Glutamatergic neuron (in vitro differentiated cells): Measurements from ENCODE around the gene PEPD. TPM values are rescaled to one million over a fixed set of nuclear protein-coding genes. Genes with fewer than 3 reads are reported as not detected.

Experiments
- DNase-seq: peaks from one replicate; pipeline ENCODE4 v3.0.0; 2022
- H3K27ac Mint-ChIP-seq: one replicate; pipeline ENCODE4 v1.8.0; 2020; ENCODE audit warnings: mild to moderate bottlenecking, mixed read lengths, inconsistent platforms; ENCODE audit not compliant: unreplicated experiment
- H3K27me3 Mint-ChIP-seq: one replicate; pipeline ENCODE4 v1.8.0; 2020; ENCODE audit warnings: mild to moderate bottlenecking, moderate library complexity, mixed read lengths, inconsistent platforms; ENCODE audit not compliant: unreplicated experiment
- H3K36me3 Mint-ChIP-seq: one replicate; pipeline ENCODE4 v1.8.0; 2020; ENCODE audit warnings: mild to moderate bottlenecking, mixed read lengths, inconsistent platforms; ENCODE audit not compliant: unreplicated experiment
- H3K4me1 Mint-ChIP-seq: one replicate; pipeline ENCODE4 v1.8.0; 2020; ENCODE audit warnings: mild to moderate bottlenecking, low read depth, mixed read lengths, inconsistent platforms; ENCODE audit not compliant: unreplicated experiment
- H3K4me3 Mint-ChIP-seq: one replicate; pipeline ENCODE4 v1.8.0; 2020; ENCODE audit warnings: mild to moderate bottlenecking, mixed read lengths, inconsistent platforms; ENCODE audit not compliant: unreplicated experiment
- H3K9me3 Mint-ChIP-seq: one replicate; pipeline ENCODE4 v1.8.0; 2020; ENCODE audit warnings: mild to moderate bottlenecking, moderate library complexity, mixed read lengths, inconsistent platforms; ENCODE audit not compliant: unreplicated experiment
- CTCF ChIP-seq: fragments of 200-600 bp; sonication (generic); IDR thresholded peaks from one replicate; pipeline ENCODE4 v1.5.0; 2021; ENCODE audit not compliant: partially characterized antibody, unreplicated experiment
- total RNA-seq: library from RNA; stranded (reverse); fragmentation: NEBNext Ultra II Directional; extraction: Animal tissue kit (Norgen Biotek cat#: 25700); gene quantifications from one replicate; pipeline ENCODE4 v1.2.1, GENCODE V29; 2021; ENCODE audit not compliant: unreplicated experiment

PEPD gene
- total RNA-seq, 1 donor from 2014 or later: 93.3 TPM

- no peak for DNase-seq
- Mint-ChIP-seq H3K27me3 (no peaks in the 10 kb centered on the region), H3K27ac (no peak overlapping the region), H3K9me3 (peaks cover 8% of the 10 kb centered on the region), H3K36me3 (no peaks in the 10 kb centered on the region), H3K4me3 (peak overlapping the region; percentile 49), H3K4me1 (peaks cover 14% of the 10 kb centered on the region)
- TF ChIP-seq CTCF: no peak
Observed at GRCh38 chr19:33387351-33388230, 134.0 kb downstream of the PEPD start.

GRCh38 chr19:33386361-33386858 is 135.2 kb downstream of the PEPD start:
- no peaks in the 10 kb centered on the region for H3K27me3 Mint-ChIP-seq
- peak overlapping the region; percentile 34 for H3K4me3 Mint-ChIP-seq
- no peaks in the 10 kb centered on the region for H3K36me3 Mint-ChIP-seq
- DNase-seq: no peak
- peaks cover 22% of the 10 kb centered on the region for H3K4me1 Mint-ChIP-seq
- TF ChIP-seq CTCF: no peak
- no peak overlapping the region for H3K27ac Mint-ChIP-seq
- H3K9me3 Mint-ChIP-seq: peaks cover 8% of the 10 kb centered on the region

GRCh38 chr19:33385956-33386355 is 135.6 kb downstream of the PEPD start:
- H3K4me1 Mint-ChIP-seq: peaks cover 27% of the 10 kb centered on the region
- no peaks in the 10 kb centered on the region for H3K36me3 Mint-ChIP-seq
- H3K27me3 Mint-ChIP-seq: no peaks in the 10 kb centered on the region
- no peak for TF ChIP-seq CTCF
- no peak overlapping the region for H3K27ac Mint-ChIP-seq
- no peak for DNase-seq
- H3K4me3 Mint-ChIP-seq: no peak overlapping the region
- peaks cover 11% of the 10 kb centered on the region for H3K9me3 Mint-ChIP-seq

- no peaks in the 10 kb centered on the region for H3K27me3 Mint-ChIP-seq
- H3K4me1 Mint-ChIP-seq: peaks cover 28% of the 10 kb centered on the region
- TF ChIP-seq CTCF: no peak
- no peaks in the 10 kb centered on the region for H3K36me3 Mint-ChIP-seq
- H3K9me3 Mint-ChIP-seq: peaks cover 9% of the 10 kb centered on the region
- H3K4me3 Mint-ChIP-seq: no peak overlapping the region
- no peak for DNase-seq
- no peak overlapping the region for H3K27ac Mint-ChIP-seq
Observed at GRCh38 chr19:33384983-33385382, 136.6 kb downstream of the PEPD start.

DNA sequence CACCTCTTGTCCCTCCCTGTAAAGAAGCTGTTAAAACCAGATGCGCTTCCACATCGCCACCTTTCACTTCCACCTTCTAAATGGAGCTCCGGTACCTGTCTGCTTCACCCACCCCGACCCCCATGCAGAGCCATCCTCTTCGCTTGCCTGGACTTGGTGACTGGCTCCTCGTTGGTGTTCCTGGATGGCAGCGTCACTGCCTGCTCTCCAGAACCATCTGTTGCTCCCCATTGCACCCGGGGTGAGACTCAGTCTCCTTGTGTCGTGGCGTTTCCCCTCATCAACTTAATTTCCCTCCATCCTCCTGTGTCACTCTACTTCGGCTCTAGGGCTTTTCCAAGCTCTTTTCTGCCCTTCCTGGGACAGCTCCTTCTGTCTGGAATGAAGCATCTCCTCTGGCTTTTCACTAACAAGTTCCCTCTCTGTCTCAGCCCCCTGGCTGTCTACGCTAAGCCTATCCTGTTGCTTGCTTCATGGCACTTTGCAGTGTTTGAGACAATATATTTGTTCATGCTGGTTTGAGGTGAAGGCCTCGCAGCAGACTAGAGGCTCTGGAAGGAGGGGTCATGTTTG is 137.8 kb downstream of the PEPD start:
- H3K27ac Mint-ChIP-seq: no peak overlapping the region
- no peak overlapping the region for H3K4me3 Mint-ChIP-seq
- H3K4me1 Mint-ChIP-seq: peaks cover 36% of the 10 kb centered on the region
- H3K9me3 Mint-ChIP-seq: peaks cover 9% of the 10 kb centered on the region
- H3K27me3 Mint-ChIP-seq: peaks cover 4% of the 10 kb centered on the region
- no peaks in the 10 kb centered on the region for H3K36me3 Mint-ChIP-seq
- no peak for TF ChIP-seq CTCF
- DNase-seq: no peak
